Stimulated activated CD4-positive, alpha-beta T cell treated with anti-CD3 and anti-CD28 coated beads, Interleukin-2, amount 100 ng/mL, for 4 hours (primary cell): ENCODE data around the gene RIMBP2.

Experiments
- DNase-seq: peaks from one replicate; pipeline ENCODE4 v3.0.0-alpha.2; 2020; ENCODE audit warnings: low read depth

Gene RIMBP2

GRCh38 chr12:130438243-130438620 is 277.9 kb downstream of the RIMBP2 start:
- DNase-seq: no peak

GRCh38 chr12:130437555-130438242 is 278.4 kb downstream of the RIMBP2 start:
- DNase-seq: no peak

- DNase-seq: no peak
Measured at GRCh38 chr12:130436741-130437501, 279.2 kb downstream of the RIMBP2 start.

GRCh38 chr12:130435826-130436225 is 280.3 kb downstream of the RIMBP2 start:
- no peak for DNase-seq

- DNase-seq: no peak
Measured at GRCh38 chr12:130435331-130435730, 280.8 kb downstream of the RIMBP2 start.

- DNase-seq: no peak
Measured at GRCh38 chr12:130434560-130434959, 281.5 kb downstream of the RIMBP2 start.

- no peak for DNase-seq
Measured at GRCh38 chr12:130433834-130434233, 282.3 kb downstream of the RIMBP2 start.

- no peak for DNase-seq
Measured at GRCh38 chr12:130433411-130433810, 282.7 kb downstream of the RIMBP2 start.

- DNase-seq: no peak
Measured at GRCh38 chr12:130431176-130431575, 284.9 kb downstream of the RIMBP2 start.

- DNase-seq: no peak
Measured at GRCh38 chr12:130429656-130430505, 286.2 kb downstream of the RIMBP2 start.

GRCh38 chr12:130428116-130428515 is 288.0 kb downstream of the RIMBP2 start:
- DNase-seq: no peak

GRCh38 chr12:130427381-130427887 is 288.7 kb downstream of the RIMBP2 start:
- no peak for DNase-seq

GRCh38 chr12:130425698-130426245 is 290.3 kb downstream of the RIMBP2 start:
- no peak for DNase-seq

- no peak for DNase-seq
Measured at GRCh38 chr12:130424858-130425697, 291.0 kb downstream of the RIMBP2 start.

- no peak for DNase-seq
Measured at GRCh38 chr12:130423991-130424857, 291.9 kb downstream of the RIMBP2 start.

- no peak for DNase-seq
Measured at GRCh38 chr12:130423136-130423535, 293.0 kb downstream of the RIMBP2 start.

- DNase-seq: no peak
Measured at GRCh38 chr12:130422676-130423075, 293.4 kb downstream of the RIMBP2 start.

- no peak for DNase-seq
Measured at GRCh38 chr12:130421896-130422295, 294.2 kb downstream of the RIMBP2 start.

- DNase-seq: no peak
Measured at GRCh38 chr12:130420071-130420470, 296.0 kb downstream of the RIMBP2 start.

GRCh38 chr12:130419116-130419515 is 297.0 kb downstream of the RIMBP2 start:
- no peak for DNase-seq
